Measurements from ENCODE around the gene CLEC11A. TPM values are rescaled to one million over a fixed set of nuclear protein-coding genes. Genes with fewer than 3 reads are reported as not detected.

CLEC11A gene
- total and polyA plus RNA-seq, 10 of the 15 experiments (the other 5 are each of a cell fraction or from before 2014, with no cell fraction given): not detected

DNA sequence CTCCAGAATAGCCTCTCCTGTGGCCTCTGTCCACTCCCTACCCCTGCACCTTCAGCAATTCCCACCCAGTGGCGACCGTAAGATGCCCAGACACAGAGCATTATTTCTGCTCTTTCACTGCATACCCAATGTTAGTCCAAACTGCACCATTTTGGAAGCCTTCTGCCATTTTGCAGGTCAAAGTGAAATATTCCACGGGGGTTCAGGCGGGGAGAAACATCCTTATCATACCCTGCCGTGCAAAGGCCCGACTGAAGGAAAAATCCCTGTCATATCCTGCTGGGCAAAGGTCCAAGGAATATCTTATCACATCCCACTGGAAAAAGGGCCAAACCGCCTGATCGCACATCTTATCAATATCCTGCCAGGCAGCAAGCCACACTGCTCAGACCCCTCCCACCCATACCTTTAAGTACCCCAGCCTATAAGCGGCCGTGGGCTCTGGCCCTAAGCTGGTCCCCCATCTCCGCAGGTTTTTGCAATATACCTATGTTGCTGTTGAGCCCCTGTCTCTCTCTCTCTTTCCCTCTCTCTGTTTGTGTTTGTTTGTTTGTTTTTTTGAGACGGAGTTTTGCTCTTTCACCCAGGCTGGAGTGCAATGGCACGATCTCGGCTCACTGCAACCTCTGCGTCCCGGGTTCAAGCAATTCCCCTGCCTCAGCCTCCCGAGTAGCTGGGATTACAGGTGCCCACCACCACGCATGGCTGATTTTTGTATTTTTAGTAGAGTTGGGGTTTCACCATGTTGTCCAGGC is 18.2 kb downstream of the CLEC11A start:
- no peak overlapping the region for H3K27ac ChIP-seq (ENCODE audit: control insufficient read depth, insufficient read depth)
- H2AFZ ChIP-seq (ENCODE audit: control insufficient read depth, low read depth, low read length): no peak overlapping the region
- DNase-seq (ENCODE audit: low read depth, low spot score): no peak
- no peaks in the 10 kb centered on the region for H3K4me1 ChIP-seq (ENCODE audit: control insufficient read depth, insufficient read depth, low read length)
- FAIRE-seq: no peak
- H4K20me1 ChIP-seq (ENCODE audit: control insufficient read depth, insufficient read depth): no peaks in the 10 kb centered on the region
- no peak overlapping the region for H3K4me3 ChIP-seq
- TF ChIP-seq POLR2AphosphoS2 (IDR thresholded peaks at IDR 0.05; ENCODE audit: low read depth, low read length) (no peak), RCOR1 (conservative IDR thresholded peaks at IDR 0.05; ENCODE audit: low read depth, low read length) (no peak), HDAC6 (IDR thresholded peaks at IDR 0.05; ENCODE audit: unreplicated experiment) (no peak), STAT1 (conservative IDR thresholded peaks at IDR 0.05) (no peak), POU2F2 (IDR thresholded peaks at IDR 0.05; ENCODE audit: borderline replicate concordance, low read depth, low read length) (no peak), REST (IDR thresholded peaks at IDR 0.05; ENCODE audit: low read depth, low read length) (no peak), POLR2AphosphoS5 (IDR thresholded peaks at IDR 0.05; ENCODE audit: low read length) (no peak)
- TF ChIP-seq, protein P1, sequence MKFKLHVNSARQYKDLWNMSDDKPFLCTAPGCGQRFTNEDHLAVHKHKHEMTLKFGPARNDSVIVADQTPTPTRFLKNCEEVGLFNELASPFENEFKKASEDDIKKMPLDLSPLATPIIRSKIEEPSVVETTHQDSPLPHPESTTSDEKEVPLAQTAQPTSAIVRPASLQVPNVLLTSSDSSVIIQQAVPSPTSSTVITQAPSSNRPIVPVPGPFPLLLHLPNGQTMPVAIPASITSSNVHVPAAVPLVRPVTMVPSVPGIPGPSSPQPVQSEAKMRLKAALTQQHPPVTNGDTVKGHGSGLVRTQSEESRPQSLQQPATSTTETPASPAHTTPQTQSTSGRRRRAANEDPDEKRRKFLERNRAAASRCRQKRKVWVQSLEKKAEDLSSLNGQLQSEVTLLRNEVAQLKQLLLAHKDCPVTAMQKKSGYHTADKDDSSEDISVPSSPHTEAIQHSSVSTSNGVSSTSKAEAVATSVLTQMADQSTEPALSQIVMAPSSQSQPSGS (IDR thresholded peaks at IDR 0.05; ENCODE audit: low read length): no peak
- TF ChIP-seq, protein P2, sequence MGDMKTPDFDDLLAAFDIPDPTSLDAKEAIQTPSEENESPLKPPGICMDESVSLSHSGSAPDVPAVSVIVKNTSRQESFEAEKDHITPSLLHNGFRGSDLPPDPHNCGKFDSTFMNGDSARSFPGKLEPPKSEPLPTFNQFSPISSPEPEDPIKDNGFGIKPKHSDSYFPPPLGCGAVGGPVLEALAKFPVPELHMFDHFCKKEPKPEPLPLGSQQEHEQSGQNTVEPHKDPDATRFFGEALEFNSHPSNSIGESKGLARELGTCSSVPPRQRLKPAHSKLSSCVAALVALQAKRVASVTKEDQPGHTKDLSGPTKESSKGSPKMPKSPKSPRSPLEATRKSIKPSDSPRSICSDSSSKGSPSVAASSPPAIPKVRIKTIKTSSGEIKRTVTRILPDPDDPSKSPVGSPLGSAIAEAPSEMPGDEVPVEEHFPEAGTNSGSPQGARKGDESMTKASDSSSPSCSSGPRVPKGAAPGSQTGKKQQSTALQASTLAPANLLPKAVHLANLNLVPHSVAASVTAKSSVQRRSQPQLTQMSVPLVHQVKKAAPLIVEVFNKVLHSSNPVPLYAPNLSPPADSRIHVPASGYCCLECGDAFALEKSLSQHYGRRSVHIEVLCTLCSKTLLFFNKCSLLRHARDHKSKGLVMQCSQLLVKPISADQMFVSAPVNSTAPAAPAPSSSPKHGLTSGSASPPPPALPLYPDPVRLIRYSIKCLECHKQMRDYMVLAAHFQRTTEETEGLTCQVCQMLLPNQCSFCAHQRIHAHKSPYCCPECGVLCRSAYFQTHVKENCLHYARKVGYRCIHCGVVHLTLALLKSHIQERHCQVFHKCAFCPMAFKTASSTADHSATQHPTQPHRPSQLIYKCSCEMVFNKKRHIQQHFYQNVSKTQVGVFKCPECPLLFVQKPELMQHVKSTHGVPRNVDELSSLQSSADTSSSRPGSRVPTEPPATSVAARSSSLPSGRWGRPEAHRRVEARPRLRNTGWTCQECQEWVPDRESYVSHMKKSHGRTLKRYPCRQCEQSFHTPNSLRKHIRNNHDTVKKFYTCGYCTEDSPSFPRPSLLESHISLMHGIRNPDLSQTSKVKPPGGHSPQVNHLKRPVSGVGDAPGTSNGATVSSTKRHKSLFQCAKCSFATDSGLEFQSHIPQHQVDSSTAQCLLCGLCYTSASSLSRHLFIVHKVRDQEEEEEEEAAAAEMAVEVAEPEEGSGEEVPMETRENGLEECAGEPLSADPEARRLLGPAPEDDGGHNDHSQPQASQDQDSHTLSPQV (IDR thresholded peaks at IDR 0.05): no peak
- TF ChIP-seq, protein P3, sequence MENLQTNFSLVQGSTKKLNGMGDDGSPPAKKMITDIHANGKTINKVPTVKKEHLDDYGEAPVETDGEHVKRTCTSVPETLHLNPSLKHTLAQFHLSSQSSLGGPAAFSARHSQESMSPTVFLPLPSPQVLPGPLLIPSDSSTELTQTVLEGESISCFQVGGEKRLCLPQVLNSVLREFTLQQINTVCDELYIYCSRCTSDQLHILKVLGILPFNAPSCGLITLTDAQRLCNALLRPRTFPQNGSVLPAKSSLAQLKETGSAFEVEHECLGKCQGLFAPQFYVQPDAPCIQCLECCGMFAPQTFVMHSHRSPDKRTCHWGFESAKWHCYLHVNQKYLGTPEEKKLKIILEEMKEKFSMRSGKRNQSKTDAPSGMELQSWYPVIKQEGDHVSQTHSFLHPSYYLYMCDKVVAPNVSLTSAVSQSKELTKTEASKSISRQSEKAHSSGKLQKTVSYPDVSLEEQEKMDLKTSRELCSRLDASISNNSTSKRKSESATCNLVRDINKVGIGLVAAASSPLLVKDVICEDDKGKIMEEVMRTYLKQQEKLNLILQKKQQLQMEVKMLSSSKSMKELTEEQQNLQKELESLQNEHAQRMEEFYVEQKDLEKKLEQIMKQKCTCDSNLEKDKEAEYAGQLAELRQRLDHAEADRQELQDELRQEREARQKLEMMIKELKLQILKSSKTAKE (IDR thresholded peaks at IDR 0.05; ENCODE audit: low read depth, poor library complexity, severe bottlenecking): no peak
- H3K9ac ChIP-seq (ENCODE audit: control insufficient read depth, insufficient read depth, low read length): no peak overlapping the region
- CTCF ChIA-PET: interaction anchor here (0.8 kb wide), 1 partner anchor 181 kb away, joined by 3 read pairs; no protein-coding TSS in a partner anchor
- 45% methylated on average over 18 of the region's 18 CpGs for WGBS (ENCODE audit: insufficient coverage, insufficient replicate concordance, low lambda C conversion rate, missing lambda C conversion rate)
- intact Hi-C loops (cut with micrococcal nuclease; ENCODE audit: unreplicated experiment): no loop called here
- no peaks in the 10 kb centered on the region for H3K36me3 ChIP-seq (ENCODE audit: control insufficient read depth in 2 of 2, insufficient read depth in 2 of 2, low read length in 1 of 2)
- in situ Hi-C loops (cut with MboI): no loop called here
- no peaks in the 10 kb centered on the region for H3K79me2 ChIP-seq (ENCODE audit: control insufficient read depth, insufficient read depth, low read length)
- POLR2A ChIA-PET: no interaction called here
- no peaks in the 10 kb centered on the region for H3K9me3 ChIP-seq (replicated peaks; ENCODE audit: control insufficient read depth, insufficient read depth, low read length)
- H3K27me3 ChIP-seq (replicated peaks in 1 of 2; ENCODE audit: control insufficient read depth in 2 of 2, insufficient read depth in 2 of 2, low read length in 1 of 2): no peaks in the 10 kb centered on the region
- RAD21 ChIA-PET (ENCODE audit: unreplicated experiment): no interaction called here
- SMC1A ChIA-PET (ENCODE audit: uncharacterized antibody, unreplicated experiment): no interaction called here
- no TSS peak for BruUV-seq (replicated peaks)
- no peak overlapping the region for H3K4me2 ChIP-seq (ENCODE audit: control insufficient read depth, insufficient read depth)
- no peak for ATAC-seq
